ENCODE results near the gene RAB15.

DNA sequence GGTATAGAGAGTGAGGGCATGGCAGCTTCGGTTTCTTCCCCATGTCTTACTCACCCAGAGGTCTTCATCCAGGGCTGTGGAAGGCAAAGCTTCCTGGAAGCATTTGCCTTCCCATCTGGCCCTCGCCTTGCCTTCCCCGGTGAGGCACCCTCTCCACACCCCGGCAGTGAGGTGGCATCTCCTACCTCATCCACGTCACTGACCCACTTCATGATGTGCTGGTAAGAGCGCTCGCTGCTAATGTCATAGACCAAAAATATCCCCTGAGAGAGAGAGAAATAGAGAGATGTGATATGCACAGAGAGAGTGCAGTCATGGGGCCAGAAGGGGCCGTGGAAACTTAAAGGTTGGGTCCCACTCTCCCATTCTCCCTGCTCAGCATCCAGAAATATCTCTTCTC is 21.2 kb downstream of the RAB15 start:
- no peak for TF ChIP-seq POLR2AphosphoS5 (IDR thresholded peaks at IDR 0.05; ENCODE audit: insufficient read depth in 1 of 2, low read depth in 1 of 2)
- TF ChIP-seq, protein P1, sequence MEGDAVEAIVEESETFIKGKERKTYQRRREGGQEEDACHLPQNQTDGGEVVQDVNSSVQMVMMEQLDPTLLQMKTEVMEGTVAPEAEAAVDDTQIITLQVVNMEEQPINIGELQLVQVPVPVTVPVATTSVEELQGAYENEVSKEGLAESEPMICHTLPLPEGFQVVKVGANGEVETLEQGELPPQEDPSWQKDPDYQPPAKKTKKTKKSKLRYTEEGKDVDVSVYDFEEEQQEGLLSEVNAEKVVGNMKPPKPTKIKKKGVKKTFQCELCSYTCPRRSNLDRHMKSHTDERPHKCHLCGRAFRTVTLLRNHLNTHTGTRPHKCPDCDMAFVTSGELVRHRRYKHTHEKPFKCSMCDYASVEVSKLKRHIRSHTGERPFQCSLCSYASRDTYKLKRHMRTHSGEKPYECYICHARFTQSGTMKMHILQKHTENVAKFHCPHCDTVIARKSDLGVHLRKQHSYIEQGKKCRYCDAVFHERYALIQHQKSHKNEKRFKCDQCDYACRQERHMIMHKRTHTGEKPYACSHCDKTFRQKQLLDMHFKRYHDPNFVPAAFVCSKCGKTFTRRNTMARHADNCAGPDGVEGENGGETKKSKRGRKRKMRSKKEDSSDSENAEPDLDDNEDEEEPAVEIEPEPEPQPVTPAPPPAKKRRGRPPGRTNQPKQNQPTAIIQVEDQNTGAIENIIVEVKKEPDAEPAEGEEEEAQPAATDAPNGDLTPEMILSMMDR (IDR thresholded peaks at IDR 0.05): no peak
